ENCODE data around the gene TMEM222.
"Not testable (repeated sequence)": the region's sequence is repeated elsewhere in the genome, so short reads cannot be mapped to it uniquely, and the experiment has no call there.

TMEM222 gene

DNA sequence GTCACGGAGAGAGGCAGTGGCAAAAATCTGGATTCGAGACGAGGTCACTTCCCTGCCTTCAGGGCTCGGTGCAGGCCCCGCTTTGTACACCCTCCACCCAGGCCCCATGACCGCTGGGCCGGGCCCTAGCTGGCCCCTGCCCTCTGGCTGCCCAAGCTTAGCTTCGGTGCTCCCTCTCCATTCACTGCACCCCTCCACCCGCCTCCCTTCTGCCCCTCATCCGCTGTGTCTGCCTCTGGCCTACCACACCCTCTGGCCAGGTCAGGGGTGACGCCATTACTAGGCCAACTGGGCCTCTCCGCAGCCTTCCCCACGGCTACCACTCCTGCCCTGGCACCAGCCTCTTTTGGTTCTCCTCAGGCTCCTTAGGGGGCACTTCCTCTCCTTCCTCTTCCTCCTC lies 61.7 kb downstream of the TMEM222 start:
- TF ChIP-seq, protein P1, sequence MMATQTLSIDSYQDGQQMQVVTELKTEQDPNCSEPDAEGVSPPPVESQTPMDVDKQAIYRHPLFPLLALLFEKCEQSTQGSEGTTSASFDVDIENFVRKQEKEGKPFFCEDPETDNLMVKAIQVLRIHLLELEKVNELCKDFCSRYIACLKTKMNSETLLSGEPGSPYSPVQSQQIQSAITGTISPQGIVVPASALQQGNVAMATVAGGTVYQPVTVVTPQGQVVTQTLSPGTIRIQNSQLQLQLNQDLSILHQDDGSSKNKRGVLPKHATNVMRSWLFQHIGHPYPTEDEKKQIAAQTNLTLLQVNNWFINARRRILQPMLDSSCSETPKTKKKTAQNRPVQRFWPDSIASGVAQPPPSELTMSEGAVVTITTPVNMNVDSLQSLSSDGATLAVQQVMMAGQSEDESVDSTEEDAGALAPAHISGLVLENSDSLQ (IDR thresholded peaks at IDR 0.05): no peak
- TF ChIP-seq SP1 (IDR thresholded peaks at IDR 0.05): no peak
- no peak for TF ChIP-seq ELF4 (IDR thresholded peaks at IDR 0.05)
- TF ChIP-seq FOXM1 (IDR thresholded peaks at IDR 0.05; ENCODE audit: borderline replicate concordance): no peak
- no peak for TF ChIP-seq ARNT (IDR thresholded peaks at IDR 0.05)
- TF ChIP-seq TARDBP (IDR thresholded peaks at IDR 0.05): no peak
- TF ChIP-seq FOXA1 (IDR thresholded peaks at IDR 0.05): no peak
- TF ChIP-seq SUZ12 (IDR thresholded peaks at IDR 0.05): no peak
- no peak for TF ChIP-seq FOXK2 (IDR thresholded peaks at IDR 0.05)
- no peak for TF ChIP-seq LEF1 (IDR thresholded peaks at IDR 0.05; ENCODE audit: borderline replicate concordance)
- TF ChIP-seq BHLHE40 (IDR thresholded peaks at IDR 0.05; ENCODE audit: borderline replicate concordance): no peak
- TF ChIP-seq L3MBTL2 (conservative IDR thresholded peaks at IDR 0.05): no peak
- CTCF ChIA-PET: interaction anchor here (0.6 to 2.6 kb wide), 2 partner anchors 18 to 156 kb away, joined by 7 to 8 read pairs; partner anchors contain the start of gene MAP3K6
- DNase-seq (ENCODE audit: extremely low spot score): no peak
- POLR2A ChIA-PET: no interaction called here

DNA sequence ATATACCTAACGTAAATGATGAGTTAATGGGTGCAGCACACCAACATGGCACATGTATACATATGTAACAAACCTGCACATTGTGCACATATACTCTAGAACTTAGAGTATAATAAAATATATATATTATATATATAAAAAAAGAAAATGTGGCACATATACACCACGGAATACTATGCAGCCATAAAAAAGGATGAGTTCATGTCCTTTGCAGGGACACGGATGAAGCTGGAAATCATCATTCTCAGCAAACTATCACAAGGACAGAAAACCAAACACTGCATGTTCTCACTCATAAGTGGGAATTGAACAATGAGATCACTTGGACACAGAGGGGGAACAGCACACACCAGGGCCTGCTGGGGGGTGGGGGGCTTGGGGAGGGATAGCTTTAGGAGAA lies 62.8 kb downstream of the TMEM222 start:
- DNase-seq (ENCODE audit: extremely low spot score); POLR2A ChIA-PET; CTCF ChIA-PET: not testable (repeated sequence)

Measured in HEK293T (cell line).